Vagina (tissue), 2 donors: ENCODE results near the gene METTL23.

ENCODE experiments used
- CTCF ChIP-seq, 3 experiments: fragments of 450-650 bp in 2 of 3; fragments of 200-600 bp in 1 of 3; sonication (generic) in 1 of 3; IDR thresholded peaks; one replicate each; pipeline ENCODE4 v1.5.1; 2017 to 2019; ENCODE audit warnings: antibody characterized with exemption in 3 of 3, mild to moderate bottlenecking in 2 of 3, moderate library complexity in 2 of 3
- POLR2A ChIP-seq, 2 donors: fragments of 450-650 bp; IDR thresholded peaks; one replicate each; pipeline ENCODE4 v1.6.1; 2017; ENCODE audit warnings: antibody characterized with exemption in 2 of 2, mild to moderate bottlenecking in 2 of 2, moderate library complexity in 2 of 2

DNA sequence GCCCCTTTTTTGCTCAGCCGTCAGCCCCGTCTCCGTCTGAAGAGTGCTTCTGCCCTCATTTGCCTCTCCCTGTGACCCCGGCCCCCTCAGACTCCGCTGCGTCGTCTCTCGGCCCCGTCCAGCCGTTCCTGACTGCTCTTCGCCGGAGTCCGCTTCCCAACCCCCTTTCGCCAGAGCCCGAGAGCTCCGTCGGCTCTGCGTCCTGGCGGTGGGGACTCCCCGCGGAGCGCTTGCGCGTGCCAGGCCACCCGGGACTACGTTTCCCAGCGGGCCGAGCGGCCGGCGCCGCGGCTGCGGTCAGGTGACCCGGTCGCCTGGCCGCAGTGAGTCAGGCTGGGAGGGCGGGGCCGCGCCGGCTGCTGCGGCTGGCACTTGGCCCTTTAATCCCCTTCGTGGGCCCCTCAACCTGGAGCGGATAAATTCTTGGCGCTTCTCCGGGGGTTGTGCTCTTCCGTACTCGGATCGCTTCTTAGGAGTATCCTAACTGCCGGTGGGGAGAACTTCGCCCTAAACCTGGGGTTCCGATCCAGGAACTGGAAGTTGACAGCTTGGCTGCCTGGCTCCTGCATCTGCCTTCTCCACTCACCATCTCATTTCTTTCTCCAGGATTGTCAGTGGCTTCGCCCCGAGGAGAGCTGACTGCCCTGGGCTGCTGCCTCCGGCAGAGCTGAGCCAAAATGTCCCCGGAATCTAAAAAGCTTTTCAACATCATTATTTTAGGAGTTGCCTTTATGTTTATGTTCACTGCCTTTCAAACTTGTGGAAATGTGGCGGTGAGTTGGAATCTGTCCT, 11.2 kb downstream of the METTL23 start, which contains the start of gene MFSD11:
- TF ChIP-seq CTCF (IDR thresholded peaks at IDR 0.05) (no peak), POLR2A (IDR thresholded peaks at IDR 0.05) (no peak)
